Lung microvascular endothelial cell (primary cell): Measurements from ENCODE around the gene ASXL2. TPM values are rescaled to one million over a fixed set of nuclear protein-coding genes. Genes with fewer than 3 reads are reported as not detected.
"Not testable (repeated sequence)": the region's sequence is repeated elsewhere in the genome, so short reads cannot be mapped to it uniquely, and the experiment has no call there.

ENCODE experiments used
- DNase-seq, 2 donors: peaks; one replicate each; pipeline versions ENCODE4 v3.0.0 to v3.0.0-alpha.2; 2010; ENCODE audit warnings: low read depth in 2 of 2
- total RNA-seq: library from RNA; depleted of rRNA; stranded (reverse); fragments of >200 nt; gene quantifications from 2 replicates; pipeline ENCODE4 v1.2.1, GENCODE V29; 2014

Gene ASXL2
- total RNA-seq, 1 donor from 2014 or later: 4.4 TPM

- DNase-seq: no peak
These were observed 40.0 kb downstream of the ASXL2 start for GRCh38 chr2:25838152-25838756.

- DNase-seq: no peak
These were observed 42.4 kb downstream of the ASXL2 start for GRCh38 chr2:25835906-25836305.

- DNase-seq: peak in 1 of 2 donors; percentile 16
These were observed 44.7 kb downstream of the ASXL2 start for GRCh38 chr2:25833566-25833965.

- DNase-seq: no peak
These were observed 45.4 kb downstream of the ASXL2 start for GRCh38 chr2:25832897-25833296.

- peak in 1 of 2 donors; percentile 25 for DNase-seq
These were observed 46.4 kb downstream of the ASXL2 start for GRCh38 chr2:25831746-25832449.

GRCh38 chr2:25829828-25830227 lies 48.5 kb downstream of the ASXL2 start:
- no peak for DNase-seq

- no peak for DNase-seq
These were observed 48.9 kb downstream of the ASXL2 start for GRCh38 chr2:25829377-25829704.

GRCh38 chr2:25828532-25829376 lies 49.5 kb downstream of the ASXL2 start:
- not testable (repeated sequence) for DNase-seq

GRCh38 chr2:25825238-25825637 lies 53.0 kb downstream of the ASXL2 start:
- DNase-seq: no peak

- no peak for DNase-seq
These were observed 53.6 kb downstream of the ASXL2 start for GRCh38 chr2:25824718-25825117.

GRCh38 chr2:25824216-25824615 lies 54.1 kb downstream of the ASXL2 start:
- DNase-seq: no peak

GRCh38 chr2:25822190-25823117 lies 55.8 kb downstream of the ASXL2 start:
- DNase-seq: peak in 1 of 2 donors; percentile 35

- peak in 1 of 2 donors; percentile 9 for DNase-seq
These were observed 56.8 kb downstream of the ASXL2 start for GRCh38 chr2:25821225-25822056.

GRCh38 chr2:25819597-25820039 lies 58.7 kb downstream of the ASXL2 start:
- DNase-seq: no peak

- DNase-seq: no peak
These were observed 60.7 kb downstream of the ASXL2 start for GRCh38 chr2:25817630-25818029.

- no peak for DNase-seq
These were observed 61.3 kb downstream of the ASXL2 start for GRCh38 chr2:25817006-25817405.

- no peak for DNase-seq
These were observed 62.0 kb downstream of the ASXL2 start for GRCh38 chr2:25816249-25816648.

- DNase-seq: no peak
These were observed 63.6 kb downstream of the ASXL2 start for GRCh38 chr2:25814681-25815080.

GRCh38 chr2:25810428-25810827 lies 67.9 kb downstream of the ASXL2 start:
- DNase-seq: no peak

GRCh38 chr2:25809646-25810045 lies 68.6 kb downstream of the ASXL2 start:
- no peak for DNase-seq
